ENCODE data around the gene LRRC14B.
"Not testable (repeated sequence)": the region's sequence is repeated elsewhere in the genome, so short reads cannot be mapped to it uniquely, and the experiment has no call there.

LRRC14B gene

DNA sequence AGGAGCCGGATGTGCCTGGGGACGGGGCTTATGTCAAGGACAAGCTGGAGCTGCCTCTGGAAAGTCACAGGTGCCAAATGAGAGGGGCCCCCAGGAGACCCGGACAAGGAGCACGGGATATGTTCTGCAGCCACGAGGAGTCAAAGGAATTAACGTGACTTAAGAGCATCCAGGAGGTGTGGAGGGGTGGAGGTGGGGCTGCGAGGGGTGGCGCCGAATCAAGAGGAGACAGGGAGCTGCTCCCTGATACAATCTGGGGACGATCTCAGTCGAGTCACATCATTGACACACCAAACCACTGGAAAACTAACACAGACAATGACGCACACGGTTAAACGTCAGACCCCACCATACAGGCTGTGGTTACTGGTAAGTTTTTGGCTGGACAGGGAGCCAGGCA is 16.3 kb downstream of the LRRC14B start:
- no peak for DNase-seq (ENCODE audit: low read depth)

DNA sequence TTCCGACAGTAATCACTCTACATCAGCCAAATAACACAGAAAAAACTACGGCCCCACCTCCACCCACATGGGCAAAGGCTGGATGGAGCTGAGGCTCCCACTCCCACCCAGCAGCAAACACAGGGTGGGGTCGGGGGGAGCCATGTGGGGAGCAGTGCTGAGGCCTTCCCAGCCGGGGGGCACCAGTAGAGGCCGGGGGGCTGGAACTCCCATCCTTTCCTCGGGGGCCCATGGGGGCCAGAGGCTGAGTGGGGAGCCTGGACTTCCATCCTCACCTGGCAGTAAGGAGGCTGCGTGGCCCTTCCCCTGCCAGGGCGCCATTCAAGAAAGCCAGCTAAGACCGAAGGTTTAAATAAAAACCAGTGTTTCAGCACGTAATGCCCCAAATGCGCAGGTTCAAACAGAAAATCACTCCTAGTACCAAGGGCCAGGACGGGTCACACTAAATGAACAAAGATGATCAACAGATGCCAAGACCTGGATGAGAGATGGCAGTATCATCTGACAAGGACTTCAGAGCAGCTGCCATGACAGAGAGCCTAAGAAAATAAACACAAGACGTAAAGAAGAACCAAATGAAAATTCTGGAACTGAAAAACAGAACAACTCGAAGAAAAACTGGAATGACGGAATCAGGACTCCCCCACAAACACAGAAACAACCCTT is 17.3 kb downstream of the LRRC14B start:
- no peak for DNase-seq (ENCODE audit: low read depth)

DNA sequence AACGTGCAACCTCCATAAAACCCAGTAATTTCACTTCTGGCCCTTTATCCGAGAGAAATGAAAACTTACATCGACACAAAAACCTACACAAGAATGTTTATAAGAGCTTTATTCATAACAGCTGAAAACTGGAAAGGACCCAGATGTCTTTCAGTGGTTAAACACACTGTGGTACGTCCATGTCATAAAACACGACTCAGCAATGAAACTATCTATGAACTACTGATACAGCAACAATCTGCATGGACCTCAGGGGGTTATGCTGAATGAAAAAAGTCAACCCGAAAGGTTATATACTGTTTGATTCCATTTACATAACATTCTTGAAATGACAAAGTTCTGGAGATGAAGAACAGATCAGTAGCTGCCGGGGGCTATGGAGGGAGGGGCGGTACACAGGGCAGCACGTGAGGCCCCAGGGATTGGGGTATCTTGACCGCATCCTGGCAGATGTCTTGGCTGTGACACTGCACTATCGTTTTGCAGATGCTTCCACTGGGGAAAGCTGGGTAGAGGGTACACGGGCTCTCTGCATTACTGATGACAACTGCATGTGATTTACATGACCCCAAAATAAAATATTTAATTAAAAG is 22.6 kb downstream of the LRRC14B start:
- no peak for DNase-seq (ENCODE audit: low read depth)

GRCh38 chr5:215256-215655 is 24.0 kb downstream of the LRRC14B start:
- DNase-seq (ENCODE audit: low read depth), result not testable (repeated sequence)

GRCh38 chr5:216076-216475 is 24.8 kb downstream of the LRRC14B start:
- DNase-seq (ENCODE audit: low read depth), result not testable (repeated sequence)

- peak; percentile 90 for DNase-seq (ENCODE audit: low read depth)
Measured at GRCh38 chr5:217494-218456, 26.5 kb downstream of the LRRC14B start, which contains the start of the genes CCDC127 and SDHA. Gene CCDC127, minus strand, starts transcription at chr5:218153. Its CDS starts 1,304 bp downstream, at chr5:216849. Gene SDHA, plus strand, starts transcription at chr5:218320. Its CDS starts 36 bp downstream, at chr5:218356.

DNA sequence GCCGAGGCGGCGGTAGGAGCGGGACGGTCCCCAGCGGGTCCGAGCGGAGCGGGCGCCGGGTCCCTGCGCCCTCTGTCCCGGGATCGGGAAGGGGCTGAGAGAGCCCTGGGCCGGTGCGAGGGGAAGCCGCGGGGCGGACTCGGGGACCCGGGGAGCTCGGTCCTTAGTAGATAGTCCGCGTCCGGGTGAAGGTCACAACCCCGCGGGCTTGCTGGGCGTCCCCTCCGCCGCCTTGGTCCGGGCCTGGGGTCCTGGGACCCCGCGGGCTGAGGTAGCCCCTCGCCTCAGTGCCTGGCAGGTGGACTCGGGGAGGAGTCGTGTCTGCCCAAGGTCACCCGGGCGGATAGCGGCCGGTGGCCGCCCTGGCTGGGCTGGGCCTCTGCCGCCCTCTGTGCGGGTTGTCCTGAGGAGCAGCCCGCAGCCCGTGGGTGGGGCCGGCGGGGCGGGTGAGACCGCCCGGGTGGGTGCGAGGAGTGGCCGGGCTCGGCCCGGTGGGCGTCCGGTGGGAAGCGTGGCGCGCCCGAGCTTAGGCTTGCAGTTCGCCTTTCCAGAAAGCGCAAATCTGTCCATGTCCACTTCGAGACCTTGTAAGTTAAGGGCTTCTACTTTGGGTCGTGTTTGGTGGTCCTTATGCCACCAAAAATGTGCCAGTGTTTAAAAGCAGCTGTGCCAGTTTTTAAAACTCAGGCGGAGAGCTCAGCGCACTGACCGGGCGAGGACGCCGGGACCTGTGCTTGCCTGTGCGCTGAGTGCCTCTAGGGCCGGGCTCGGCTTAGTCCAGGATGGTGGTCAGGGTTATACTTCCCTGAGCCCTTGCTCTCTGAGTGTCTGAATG is 27.4 kb downstream of the LRRC14B start:
- peak; percentile 33 for DNase-seq (ENCODE audit: low read depth)

GRCh38 chr5:219460-219863 is 28.2 kb downstream of the LRRC14B start:
- DNase-seq (ENCODE audit: low read depth), result peak; percentile 14

GRCh38 chr5:219991-220390 is 28.7 kb downstream of the LRRC14B start:
- no peak for DNase-seq (ENCODE audit: low read depth)

DNA sequence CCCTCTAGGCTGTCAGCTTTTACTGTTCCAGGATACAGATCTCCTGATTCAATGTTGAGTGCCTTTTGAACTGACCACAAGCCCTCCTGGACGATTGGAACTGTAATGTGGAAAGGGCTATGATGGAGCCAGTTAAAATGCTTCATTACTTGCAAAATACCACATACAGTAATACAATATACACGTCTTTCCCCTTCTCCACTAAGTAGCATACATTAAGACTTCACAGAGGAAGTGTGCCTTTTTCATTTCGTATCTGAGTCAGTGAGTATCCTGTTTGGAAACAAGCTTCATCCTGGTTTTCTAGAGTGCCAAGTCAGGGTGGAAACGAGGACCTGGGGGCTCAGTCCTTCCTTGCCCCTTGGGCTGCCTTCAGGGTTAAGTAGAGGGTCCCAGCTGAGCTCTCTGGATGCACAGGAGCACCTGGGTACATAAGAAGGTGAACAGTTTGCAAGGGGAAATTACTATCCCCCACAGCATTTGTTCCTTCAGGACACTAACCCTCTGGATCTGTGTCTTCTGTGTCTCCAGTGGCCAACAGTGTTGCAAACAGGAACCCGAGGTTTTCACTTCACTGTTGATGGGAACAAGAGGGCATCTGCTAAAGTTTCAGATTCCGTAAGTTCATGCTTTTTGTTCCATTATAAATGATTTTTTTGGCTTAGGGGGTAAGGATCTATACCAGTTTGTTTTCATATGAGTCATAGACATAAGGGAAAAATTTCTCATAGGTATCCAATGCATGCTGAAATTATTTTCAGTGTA is 31.8 kb downstream of the LRRC14B start:
- DNase-seq (ENCODE audit: low read depth), result not testable (repeated sequence)

DNA sequence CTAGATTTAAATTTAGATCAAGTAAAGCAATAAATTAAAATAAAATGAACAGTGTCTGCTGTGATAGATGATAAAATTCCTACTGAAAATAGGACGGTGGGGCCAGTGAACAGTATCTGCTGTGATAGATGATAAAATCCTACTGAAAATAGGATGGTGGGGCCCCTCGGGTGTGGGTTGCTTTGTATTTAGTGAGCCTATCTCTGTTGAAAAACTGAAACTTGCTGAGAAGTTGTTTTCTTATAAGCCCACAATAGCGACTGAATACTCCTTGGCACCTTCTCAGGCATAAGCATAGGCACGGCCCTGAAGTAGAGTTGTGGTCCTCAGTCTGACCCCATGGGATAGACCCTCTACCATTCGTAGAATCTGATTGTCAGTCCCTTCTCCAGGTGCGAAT is 32.5 kb downstream of the LRRC14B start:
- DNase-seq (ENCODE audit: low read depth), result no peak

GRCh38 chr5:225334-225733 is 34.0 kb downstream of the LRRC14B start:
- DNase-seq (ENCODE audit: low read depth), result no peak

DNA sequence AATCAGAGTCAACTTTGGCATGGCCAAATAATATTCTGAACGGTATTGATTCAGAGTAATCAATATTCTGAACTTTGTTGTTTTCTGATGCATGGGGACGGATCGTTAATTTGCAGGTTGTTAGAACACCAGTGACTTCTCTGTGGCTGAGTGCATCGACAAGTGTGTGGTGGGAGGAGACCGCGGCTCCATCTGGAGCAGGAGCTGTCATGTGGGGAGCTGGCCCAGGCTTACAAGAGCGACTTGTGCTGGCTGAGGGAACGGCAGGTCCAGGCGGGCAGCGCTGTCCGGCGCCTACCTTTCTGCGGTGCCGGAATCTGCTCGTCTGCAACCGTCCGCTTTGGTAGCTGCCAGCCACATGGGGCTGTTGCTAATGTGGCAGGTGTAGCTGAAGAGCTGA is 36.1 kb downstream of the LRRC14B start:
- not testable (repeated sequence) for DNase-seq (ENCODE audit: low read depth)

DNA sequence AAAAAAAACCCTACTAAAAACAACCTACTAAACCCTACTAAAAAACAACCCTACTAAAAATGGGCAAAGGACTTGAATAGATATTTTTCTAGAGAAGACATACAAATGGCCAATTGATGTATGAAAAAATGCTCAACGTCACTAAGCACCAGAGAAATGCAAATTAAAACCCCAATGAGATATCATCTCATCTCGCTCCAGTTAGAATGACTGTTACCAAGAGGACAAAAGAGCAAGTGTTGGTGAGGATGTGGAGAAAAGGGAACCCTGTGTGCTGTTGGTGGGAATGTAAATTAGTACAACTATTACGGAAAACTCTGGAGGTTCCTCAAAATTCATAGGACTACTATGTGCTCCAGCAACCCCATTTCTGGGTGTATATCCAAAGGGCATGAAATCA is 37.6 kb downstream of the LRRC14B start:
- DNase-seq (ENCODE audit: low read depth), result no peak

DNA sequence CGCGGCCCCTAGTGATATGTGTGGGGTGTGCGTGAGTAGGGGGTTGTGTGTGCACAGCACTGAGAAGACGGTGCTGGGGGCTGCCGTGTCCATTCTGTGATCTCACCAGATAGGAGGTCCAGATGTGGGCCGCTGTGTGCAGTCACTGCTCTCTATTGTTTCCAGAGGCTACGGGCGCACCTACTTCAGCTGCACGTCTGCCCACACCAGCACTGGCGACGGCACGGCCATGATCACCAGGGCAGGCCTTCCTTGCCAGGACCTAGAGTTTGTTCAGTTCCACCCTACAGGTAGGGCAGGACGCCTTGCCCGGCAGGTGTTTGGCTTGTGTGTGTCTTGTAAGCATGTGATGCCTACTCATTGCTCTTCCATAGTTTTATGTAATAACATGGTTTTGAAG is 39.4 kb downstream of the LRRC14B start:
- DNase-seq (ENCODE audit: low read depth), result no peak

DNA sequence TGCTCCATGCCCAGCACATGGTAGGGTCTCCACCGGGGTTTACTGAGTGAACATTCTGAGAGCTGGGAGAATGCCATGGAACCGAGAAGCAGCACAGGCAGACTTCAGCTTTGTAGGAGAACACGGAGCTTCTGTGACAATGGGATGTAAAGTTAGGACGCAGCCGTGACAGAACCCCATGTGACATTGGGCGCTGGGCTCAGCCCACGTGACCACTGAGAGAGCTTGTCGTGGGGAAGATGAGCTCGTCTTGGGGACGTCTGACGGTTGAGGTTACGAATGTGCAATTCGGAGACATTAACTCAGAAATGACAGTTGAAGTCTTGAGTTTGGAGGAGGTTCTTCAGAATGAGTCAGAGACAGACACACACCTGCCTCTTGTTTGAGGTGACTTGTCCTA is 40.4 kb downstream of the LRRC14B start:
- DNase-seq (ENCODE audit: low read depth), result no peak

GRCh38 chr5:233426-233825 is 42.1 kb downstream of the LRRC14B start:
- not testable (repeated sequence) for DNase-seq (ENCODE audit: low read depth)

- DNase-seq (ENCODE audit: low read depth), result no peak
Measured at GRCh38 chr5:234450-234849, 43.2 kb downstream of the LRRC14B start.

- DNase-seq (ENCODE audit: low read depth), result not testable (repeated sequence)
Measured at GRCh38 chr5:235527-235926, 44.2 kb downstream of the LRRC14B start.

GRCh38 chr5:237931-238330 is 46.6 kb downstream of the LRRC14B start:
- DNase-seq (ENCODE audit: low read depth), result not testable (repeated sequence)

DNA sequence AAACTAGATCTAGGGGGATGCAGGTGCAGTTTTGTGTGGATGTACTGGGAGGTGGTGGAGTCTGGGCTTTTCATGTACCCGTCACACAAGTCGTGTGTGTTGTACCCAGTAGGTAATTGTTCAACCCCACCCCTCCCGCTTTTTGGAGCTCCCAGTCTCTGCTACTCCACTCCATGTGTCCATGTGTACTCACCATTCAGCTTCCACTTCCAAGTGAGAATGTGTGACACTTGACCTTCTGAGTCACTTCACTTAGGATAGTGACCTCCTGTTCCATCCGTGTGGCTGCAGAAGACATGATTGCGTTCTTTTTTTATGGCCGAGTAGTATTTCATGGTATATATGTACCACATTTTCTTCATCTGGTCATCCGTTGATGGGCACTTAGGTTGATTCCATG is 49.3 kb downstream of the LRRC14B start:
- not testable (repeated sequence) for DNase-seq (ENCODE audit: low read depth)
